Suprapubic skin (tissue), 4 donors: ENCODE data around the gene AKAP12.

Experiments
- CTCF ChIP-seq, 2 donors: fragments of 200-600 bp in 1 of 2; fragments of 450-650 bp in 1 of 2; sonication (generic) in 1 of 2; IDR thresholded peaks; one replicate each; pipeline ENCODE4 v1.5.1; 2016 to 2019; ENCODE audit warnings: antibody characterized with exemption in 2 of 2, mild to moderate bottlenecking in 1 of 2, moderate library complexity in 1 of 2
- EP300 ChIP-seq: sonication (generic); formaldehyde crosslinking; IDR thresholded peaks from one replicate; pipeline ENCODE4 v1.6.1; 2017; ENCODE audit warnings: antibody characterized with exemption
- POLR2A ChIP-seq, 2 donors: fragments of 450-650 bp; IDR thresholded peaks; one replicate each; pipeline ENCODE4 v1.6.1; 2017; ENCODE audit warnings: antibody characterized with exemption in 2 of 2, mild to moderate bottlenecking in 2 of 2, moderate library complexity in 2 of 2
- POLR2AphosphoS5 ChIP-seq, 3 donors: sonication (generic); formaldehyde crosslinking; IDR thresholded peaks; one replicate each; pipeline ENCODE4 v1.6.1; 2017; ENCODE audit warnings: antibody characterized with exemption in 3 of 3

- TF ChIP-seq CTCF (IDR thresholded peaks at IDR 0.05): no peak
- no peak for TF ChIP-seq POLR2AphosphoS5 (IDR thresholded peaks at IDR 0.05)
- no peak for TF ChIP-seq POLR2A (IDR thresholded peaks at IDR 0.05)
- TF ChIP-seq EP300: no peak
These were observed 162.5 kb downstream of the AKAP12 start for GRCh38 chr6:151402228-151402627.
